ENCODE results near the gene FLT4.
"Not testable (repeated sequence)": the region's sequence is repeated elsewhere in the genome, so short reads cannot be mapped to it uniquely, and the experiment has no call there.

FLT4 gene

DNA sequence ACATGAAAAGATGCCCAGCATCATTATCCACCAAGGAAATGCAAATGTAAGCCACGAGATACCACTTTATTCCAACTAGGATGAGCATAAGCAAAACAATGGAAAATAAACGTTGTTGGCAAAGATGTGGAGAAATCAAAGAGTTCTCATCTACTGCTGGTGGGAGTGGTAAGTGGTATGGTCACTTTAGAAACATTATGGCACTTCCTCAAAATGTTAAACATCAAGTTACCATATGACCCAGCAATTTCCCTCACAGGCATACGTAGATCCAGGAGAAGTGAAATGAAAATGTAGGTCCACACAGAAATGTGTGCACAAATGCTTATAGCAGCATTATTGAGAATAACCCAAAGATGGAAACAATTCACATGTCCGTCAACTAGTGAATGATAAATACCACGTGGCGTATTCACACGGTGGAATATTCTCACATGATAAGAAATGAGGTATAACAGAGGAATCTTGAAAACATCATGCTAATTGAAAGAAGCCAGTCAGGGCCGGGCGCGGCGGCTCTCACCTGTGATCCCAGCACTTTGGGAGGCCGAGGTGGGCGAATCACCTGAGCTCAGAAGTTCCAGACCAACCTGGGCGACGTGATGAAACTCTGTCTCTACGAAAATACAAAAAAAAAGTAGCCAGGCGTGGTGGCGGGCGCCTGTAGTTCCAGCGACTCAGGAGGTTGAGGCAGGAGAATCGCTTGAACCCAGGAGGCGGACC lies 16.4 kb upstream of the FLT4 start:
- no peaks in the 10 kb centered on the region for H3K4me1 ChIP-seq (ENCODE audit: control insufficient read depth in 1 of 2, insufficient read depth in 1 of 2, low read depth in 1 of 2, low read length in 1 of 2)
- no peak overlapping the region for H3K27ac ChIP-seq
- no peaks in the 10 kb centered on the region for H3K9me3 ChIP-seq
- no peaks in the 10 kb centered on the region for H3K36me3 ChIP-seq
- H3K27me3 ChIP-seq, result peaks cover 17% of the 10 kb centered on the region
- no peak overlapping the region for H3K4me3 ChIP-seq (ENCODE audit: low read depth in 1 of 2, low read length in 1 of 2)
- TF ChIP-seq, protein P1, sequence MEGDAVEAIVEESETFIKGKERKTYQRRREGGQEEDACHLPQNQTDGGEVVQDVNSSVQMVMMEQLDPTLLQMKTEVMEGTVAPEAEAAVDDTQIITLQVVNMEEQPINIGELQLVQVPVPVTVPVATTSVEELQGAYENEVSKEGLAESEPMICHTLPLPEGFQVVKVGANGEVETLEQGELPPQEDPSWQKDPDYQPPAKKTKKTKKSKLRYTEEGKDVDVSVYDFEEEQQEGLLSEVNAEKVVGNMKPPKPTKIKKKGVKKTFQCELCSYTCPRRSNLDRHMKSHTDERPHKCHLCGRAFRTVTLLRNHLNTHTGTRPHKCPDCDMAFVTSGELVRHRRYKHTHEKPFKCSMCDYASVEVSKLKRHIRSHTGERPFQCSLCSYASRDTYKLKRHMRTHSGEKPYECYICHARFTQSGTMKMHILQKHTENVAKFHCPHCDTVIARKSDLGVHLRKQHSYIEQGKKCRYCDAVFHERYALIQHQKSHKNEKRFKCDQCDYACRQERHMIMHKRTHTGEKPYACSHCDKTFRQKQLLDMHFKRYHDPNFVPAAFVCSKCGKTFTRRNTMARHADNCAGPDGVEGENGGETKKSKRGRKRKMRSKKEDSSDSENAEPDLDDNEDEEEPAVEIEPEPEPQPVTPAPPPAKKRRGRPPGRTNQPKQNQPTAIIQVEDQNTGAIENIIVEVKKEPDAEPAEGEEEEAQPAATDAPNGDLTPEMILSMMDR (IDR thresholded peaks at IDR 0.05), result no peak

DNA sequence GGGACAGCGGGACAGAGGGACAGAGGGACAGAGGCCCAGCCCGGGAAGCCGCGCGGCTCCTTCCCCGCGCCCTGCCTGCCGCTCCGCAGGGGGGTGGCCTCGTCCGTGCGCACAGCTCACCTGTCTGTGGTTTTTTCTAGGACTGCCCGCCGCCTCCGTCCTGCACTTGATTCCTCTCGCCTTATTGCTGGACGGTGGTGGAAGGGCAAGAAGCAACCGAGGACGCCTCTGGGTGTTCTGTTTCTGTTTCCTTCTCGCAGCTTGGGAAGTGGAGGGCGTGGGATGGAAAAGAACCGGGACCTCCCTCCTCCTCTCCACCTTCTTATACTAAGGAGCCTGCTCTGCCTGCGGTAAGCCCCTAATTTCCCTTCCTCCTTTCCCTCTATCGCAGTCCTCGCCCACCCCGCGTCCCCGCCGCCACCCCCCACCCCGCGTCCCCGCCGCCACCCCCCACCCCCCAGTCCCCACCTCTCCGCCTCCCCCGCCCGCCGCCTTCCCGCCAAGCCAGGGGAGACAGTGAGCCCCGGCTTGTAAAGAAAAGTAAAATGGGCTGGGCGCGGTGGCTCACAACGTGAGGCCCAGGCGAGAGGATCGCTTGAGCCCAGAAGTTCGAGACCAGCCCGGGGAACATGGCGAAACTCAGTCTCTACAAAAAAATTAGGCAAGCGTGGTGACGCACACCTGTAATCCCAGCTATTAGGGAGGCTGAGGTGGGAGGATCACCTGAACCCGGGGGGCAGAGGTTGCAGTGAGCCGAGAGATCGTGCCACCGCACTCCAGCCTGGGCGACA lies 9.6 kb upstream of the FLT4 start:
- TF ChIP-seq, protein P1 (IDR thresholded peaks at IDR 0.05), result no peak
- H3K4me3 ChIP-seq (ENCODE audit: low read depth in 1 of 2, low read length in 1 of 2), result no peak overlapping the region
- no peaks in the 10 kb centered on the region for H3K36me3 ChIP-seq
- no peak overlapping the region for H3K27ac ChIP-seq
- H3K27me3 ChIP-seq, result peaks cover 70% of the 10 kb centered on the region
- no peaks in the 10 kb centered on the region for H3K9me3 ChIP-seq
- H3K4me1 ChIP-seq (ENCODE audit: control insufficient read depth in 1 of 2, insufficient read depth in 1 of 2, low read depth in 1 of 2, low read length in 1 of 2), result no peaks in the 10 kb centered on the region

DNA sequence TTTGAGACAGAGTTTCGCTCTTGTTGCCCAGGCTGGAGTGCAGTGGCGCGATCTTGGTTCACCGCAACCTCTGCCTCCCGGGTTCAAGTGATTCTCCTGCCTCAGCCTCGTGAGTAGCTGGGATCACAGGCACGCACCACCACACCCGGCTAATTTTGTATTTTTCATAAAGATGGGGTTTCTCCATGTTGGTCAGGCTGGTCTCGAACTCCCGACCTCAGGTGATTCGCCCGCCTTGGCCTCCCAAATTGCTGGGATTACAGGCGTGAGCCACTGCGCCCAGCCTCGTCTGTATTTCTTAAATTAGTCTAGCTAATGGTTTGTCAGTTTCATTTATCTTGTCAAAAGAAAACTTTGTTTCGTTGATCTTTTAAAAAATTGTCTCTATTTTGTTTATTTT lies 5.8 kb upstream of the FLT4 start:
- not testable (repeated sequence) for H3K9me3 ChIP-seq; H3K27ac ChIP-seq; H3K36me3 ChIP-seq; H3K4me1 ChIP-seq (ENCODE audit: control insufficient read depth in 1 of 2, insufficient read depth in 1 of 2, low read depth in 1 of 2, low read length in 1 of 2); H3K4me3 ChIP-seq (ENCODE audit: low read depth in 1 of 2, low read length in 1 of 2)
- peaks cover 83% of the 10 kb centered on the region for H3K27me3 ChIP-seq

DNA sequence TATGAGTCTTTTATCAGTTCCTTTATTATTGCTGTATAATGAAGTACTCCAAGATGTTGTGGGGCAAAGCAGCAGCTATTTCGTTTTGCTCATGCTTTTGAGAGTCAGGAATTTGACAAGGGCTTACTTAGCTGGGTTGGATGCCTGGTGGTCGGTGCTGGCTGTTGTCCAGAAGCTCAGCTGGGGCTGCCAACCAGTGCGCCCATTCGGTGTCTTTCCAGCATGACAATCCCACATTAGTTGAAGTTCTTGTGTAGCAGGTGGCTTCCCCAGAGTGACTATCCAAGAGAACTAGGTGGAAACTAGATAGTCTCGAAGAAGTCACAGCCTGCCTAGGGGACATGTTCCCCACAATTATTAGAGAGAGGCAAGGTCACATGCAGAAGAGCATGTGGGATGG lies 3.4 kb upstream of the FLT4 start:
- Histone ChIP-seq H3K36me3 (no peaks in the 10 kb centered on the region), H3K9me3 (no peaks in the 10 kb centered on the region), H3K27ac (no peak overlapping the region), H3K27me3 (peaks cover 83% of the 10 kb centered on the region), H3K4me3 (ENCODE audit: low read depth in 1 of 2, low read length in 1 of 2) (no peak overlapping the region), H3K4me1 (ENCODE audit: control insufficient read depth in 1 of 2, insufficient read depth in 1 of 2, low read depth in 1 of 2, low read length in 1 of 2) (no peaks in the 10 kb centered on the region)
- TF ChIP-seq, protein P1 (IDR thresholded peaks at IDR 0.05), result no peak

DNA sequence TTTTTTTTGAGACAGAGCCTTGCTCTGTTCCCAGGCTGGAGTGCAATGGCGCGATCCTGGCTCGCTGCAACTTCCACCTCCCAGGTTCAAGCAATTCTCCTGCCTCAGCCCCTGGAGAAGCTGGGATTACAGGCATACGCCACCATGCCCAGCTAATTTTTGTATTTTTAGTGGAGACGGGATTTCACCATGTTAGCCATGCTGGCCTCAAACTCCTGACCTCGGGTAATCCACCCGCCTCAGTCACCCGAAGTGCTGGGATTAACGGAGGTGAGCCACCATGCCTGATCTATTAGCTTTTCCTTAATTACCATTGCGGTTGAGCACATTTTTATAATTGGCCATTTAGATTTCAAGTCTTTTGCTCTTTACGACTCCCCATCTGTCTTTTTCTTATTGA lies 2.9 kb upstream of the FLT4 start:
- H3K4me1 ChIP-seq (ENCODE audit: control insufficient read depth in 1 of 2, insufficient read depth in 1 of 2, low read depth in 1 of 2, low read length in 1 of 2), result no peaks in the 10 kb centered on the region
- H3K36me3 ChIP-seq, result no peaks in the 10 kb centered on the region
- peaks cover 83% of the 10 kb centered on the region for H3K27me3 ChIP-seq
- H3K27ac ChIP-seq, result no peak overlapping the region
- no peaks in the 10 kb centered on the region for H3K9me3 ChIP-seq
- no peak overlapping the region for H3K4me3 ChIP-seq (ENCODE audit: low read depth in 1 of 2, low read length in 1 of 2)
- TF ChIP-seq, protein P1 (IDR thresholded peaks at IDR 0.05), result no peak

DNA sequence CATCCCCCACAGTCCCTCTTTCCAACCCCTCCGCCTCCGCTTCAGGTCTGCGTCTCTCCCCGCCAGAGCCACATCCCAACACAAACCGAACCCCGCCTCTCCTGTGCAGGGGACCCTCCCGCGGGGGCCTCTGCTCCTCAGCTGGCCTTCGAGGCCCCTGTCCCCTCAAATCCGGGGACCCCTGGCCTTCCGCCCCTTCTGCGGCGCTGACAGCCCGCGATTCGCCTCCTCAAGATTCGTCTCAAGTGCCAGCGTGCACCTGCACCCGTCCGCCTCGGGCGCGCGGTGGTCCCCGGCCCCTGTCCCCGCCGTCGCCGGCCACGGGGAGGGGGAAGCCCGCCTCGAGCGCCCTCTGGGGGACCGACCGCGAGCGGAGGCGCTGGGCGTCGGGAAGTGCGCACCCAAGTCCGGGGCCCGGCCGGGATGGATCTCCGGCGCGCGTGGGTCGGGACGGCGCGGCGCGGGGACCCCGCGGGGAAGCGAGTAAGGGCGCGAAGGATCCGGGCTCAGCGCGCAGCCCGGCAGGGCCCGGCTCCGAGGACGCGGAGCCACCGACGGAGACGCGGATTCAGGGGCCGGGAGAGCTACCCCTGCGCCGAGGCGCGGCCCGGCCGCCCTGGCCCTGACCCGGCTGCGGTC lies 623 bp downstream of the FLT4 start:
- H3K36me3 ChIP-seq, result no peaks in the 10 kb centered on the region
- H3K4me3 ChIP-seq (ENCODE audit: low read depth in 1 of 2, low read length in 1 of 2), result no peak overlapping the region
- peaks cover 99% of the 10 kb centered on the region for H3K27me3 ChIP-seq
- no peak overlapping the region for H3K27ac ChIP-seq
- H3K4me1 ChIP-seq (ENCODE audit: control insufficient read depth in 1 of 2, insufficient read depth in 1 of 2, low read depth in 1 of 2, low read length in 1 of 2), result no peaks in the 10 kb centered on the region
- TF ChIP-seq, protein P1 (IDR thresholded peaks at IDR 0.05), result no peak
- no peaks in the 10 kb centered on the region for H3K9me3 ChIP-seq
